HG02571 (cell line): ENCODE results near the gene APOA1.
"Not testable (repeated sequence)": the region's sequence is repeated elsewhere in the genome, so short reads cannot be mapped to it uniquely, and the experiment has no call there.

Experiments used
- ATAC-seq: cut with Tn5 transposase; IDR thresholded peaks from one replicate; pipeline ENCODE4 v1.9.1; 2021; ENCODE audit warnings: mild to moderate bottlenecking, moderate library complexity; ENCODE audit not compliant: unreplicated experiment

APOA1 gene

DNA sequence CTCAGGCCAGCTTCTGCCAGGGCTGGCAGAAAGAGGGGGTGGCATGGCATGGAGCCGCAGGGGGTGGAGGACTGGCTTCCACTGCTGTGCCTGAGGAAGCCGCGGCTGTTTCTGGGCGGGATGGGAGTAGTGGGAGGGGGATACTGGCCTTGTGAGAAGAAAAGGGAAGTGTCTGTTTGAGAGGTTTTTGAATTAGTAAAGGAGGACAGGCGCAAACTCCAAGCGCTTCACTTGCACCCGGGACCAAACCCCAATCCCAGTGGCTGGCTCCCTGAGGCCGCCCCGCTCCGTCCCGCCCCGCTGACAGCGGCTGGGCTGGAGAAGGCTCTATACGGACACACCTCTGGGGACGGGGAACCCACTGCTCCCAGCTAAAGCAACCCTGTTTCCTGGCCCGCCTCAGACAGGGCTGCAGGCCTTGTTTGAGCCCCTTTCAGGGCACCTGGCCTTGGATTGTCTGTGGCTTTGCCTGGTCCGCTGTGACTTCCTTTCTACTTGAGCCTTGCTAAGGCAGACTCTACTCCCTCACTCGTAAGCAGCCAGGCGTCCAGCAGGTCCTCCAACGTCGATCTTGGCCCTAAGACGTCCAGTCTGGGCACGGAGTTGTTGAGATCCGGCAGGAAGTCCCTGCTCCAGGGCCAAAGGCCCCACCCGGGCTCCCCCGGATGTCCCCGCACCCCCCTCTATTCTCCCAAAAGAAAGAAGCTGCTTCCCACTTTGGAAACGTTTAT lies 2.2 kb downstream of the APOA1 start:
- ATAC-seq = no peak

DNA sequence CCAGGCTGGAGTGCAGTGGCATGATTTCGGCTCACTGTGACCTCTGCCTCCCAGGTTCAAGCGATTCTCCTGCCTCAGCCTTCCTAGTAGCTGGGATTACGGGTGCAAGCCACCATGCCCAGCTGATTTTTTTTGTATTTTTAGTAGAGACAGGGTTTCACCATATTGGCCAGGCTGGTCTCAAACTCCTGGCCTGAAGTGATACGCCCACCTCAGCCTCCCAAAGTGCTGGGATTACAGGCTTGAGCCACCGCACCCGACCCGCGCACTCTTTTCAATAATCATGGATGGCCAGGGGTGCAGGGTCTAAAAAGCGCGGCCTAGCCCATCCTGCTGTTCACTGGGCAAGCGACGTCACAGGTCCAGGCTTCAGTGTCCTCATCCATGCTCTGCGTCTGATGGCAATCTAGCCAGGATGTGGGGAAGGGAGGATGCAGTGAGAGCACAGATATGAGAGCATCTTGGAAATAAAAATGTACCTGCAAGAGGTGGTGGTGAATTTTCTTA lies 2.8 kb downstream of the APOA1 start:
- not testable (repeated sequence) for ATAC-seq

DNA sequence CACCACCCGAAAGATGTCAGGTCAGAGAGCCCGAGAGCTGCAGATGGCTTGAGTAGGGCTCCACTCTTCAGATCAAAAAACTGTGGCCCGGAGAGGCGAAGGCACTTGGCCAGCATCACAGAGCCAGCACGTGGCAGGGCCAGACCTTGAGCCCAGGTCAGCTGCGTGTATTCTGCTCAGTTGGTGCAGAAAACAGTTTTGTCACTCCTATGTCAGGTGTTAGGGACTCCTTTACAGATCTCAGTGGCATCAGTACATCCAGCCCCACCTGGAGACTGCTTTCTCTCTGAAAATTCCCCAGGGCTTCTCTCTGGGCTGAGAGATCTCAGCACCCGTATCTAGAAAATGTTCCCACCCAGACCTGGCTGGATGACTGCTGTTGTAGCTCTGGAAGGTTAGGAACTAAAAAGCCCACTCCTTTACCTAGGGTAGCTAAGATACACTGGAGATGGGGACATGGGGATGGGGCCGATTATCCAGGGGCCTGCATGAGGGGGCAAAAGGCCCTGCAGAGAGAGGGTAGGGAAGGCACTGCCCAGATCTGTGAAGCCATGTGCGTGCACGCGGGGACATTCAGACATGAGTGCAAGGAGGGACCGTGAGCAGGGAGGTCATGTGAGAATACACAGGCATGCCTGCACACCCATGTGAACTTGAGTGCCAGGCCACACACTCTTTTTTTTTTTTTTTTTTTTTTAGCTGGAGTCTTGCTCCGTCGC lies 3.4 kb downstream of the APOA1 start:
- ATAC-seq = no peak

DNA sequence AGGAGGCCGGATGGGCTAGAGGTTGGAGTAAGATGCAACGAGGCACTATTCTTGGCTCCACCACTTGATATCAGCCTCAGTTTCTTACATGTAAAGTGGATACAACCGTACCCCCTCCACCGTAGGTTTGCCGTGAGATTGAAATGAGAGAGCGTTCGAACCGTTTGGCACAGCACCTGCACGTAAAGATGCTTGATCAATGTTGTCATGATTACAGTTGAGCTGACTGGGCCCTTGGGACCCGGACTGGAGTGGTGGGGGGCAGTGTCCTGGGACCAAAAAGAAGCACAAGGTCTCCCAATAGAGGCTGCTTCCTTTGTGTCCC lies 4.0 kb downstream of the APOA1 start:
- ATAC-seq = no peak

DNA sequence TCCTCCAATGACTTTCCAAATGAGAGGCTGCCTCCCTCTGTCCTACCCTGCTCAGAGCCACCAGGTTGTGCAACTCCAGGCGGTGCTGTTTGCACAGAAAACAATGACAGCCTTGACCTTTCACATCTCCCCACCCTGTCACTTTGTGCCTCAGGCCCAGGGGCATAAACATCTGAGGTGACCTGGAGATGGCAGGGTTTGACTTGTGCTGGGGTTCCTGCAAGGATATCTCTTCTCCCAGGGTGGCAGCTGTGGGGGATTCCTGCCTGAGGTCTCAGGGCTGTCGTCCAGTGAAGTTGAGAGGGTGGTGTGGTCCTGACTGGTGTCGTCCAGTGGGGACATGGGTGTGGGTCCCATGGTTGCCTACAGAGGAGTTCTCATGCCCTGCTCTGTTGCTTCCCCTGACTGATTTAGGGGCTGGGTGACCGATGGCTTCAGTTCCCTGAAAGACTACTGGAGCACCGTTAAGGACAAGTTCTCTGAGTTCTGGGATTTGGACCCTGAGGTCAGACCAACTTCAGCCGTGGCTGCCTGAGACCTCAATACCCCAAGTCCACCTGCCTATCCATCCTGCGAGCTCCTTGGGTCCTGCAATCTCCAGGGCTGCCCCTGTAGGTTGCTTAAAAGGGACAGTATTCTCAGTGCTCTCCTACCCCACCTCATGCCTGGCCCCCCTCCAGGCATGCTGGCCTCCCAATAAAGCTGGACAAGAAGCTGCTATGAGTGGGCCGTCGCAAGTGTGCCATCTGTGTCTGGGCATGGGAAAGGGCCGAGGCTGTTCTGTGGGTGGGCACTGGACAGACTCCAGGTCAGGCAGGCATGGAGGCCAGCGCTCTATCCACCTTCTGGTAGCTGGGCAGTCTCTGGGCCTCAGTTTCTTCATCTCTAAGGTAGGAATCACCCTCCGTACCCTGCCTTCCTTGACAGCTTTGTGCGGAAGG lies 4.8 kb downstream of the APOA1 start:
- no peak for ATAC-seq

DNA sequence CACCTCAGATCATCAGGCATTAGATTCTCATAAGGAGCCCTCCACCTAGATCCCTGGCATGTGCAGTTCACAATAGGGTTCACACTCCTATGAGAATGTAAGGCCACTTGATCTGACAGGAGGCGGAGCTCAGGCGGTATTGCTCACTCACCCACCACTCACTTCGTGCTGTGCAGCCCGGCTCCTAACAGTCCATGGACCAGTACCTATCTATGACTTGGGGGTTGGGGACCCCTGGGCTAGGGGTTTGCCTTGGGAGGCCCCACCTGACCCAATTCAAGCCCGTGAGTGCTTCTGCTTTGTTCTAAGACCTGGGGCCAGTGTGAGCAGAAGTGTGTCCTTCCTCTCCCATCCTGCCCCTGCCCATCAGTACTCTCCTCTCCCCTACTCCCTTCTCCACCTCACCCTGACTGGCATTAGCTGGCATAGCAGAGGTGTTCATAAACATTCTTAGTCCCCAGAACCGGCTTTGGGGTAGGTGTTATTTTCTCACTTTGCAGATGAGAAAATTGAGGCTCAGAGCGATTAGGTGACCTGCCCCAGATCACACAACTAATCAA lies 5.6 kb downstream of the APOA1 start:
- ATAC-seq = no peak

DNA sequence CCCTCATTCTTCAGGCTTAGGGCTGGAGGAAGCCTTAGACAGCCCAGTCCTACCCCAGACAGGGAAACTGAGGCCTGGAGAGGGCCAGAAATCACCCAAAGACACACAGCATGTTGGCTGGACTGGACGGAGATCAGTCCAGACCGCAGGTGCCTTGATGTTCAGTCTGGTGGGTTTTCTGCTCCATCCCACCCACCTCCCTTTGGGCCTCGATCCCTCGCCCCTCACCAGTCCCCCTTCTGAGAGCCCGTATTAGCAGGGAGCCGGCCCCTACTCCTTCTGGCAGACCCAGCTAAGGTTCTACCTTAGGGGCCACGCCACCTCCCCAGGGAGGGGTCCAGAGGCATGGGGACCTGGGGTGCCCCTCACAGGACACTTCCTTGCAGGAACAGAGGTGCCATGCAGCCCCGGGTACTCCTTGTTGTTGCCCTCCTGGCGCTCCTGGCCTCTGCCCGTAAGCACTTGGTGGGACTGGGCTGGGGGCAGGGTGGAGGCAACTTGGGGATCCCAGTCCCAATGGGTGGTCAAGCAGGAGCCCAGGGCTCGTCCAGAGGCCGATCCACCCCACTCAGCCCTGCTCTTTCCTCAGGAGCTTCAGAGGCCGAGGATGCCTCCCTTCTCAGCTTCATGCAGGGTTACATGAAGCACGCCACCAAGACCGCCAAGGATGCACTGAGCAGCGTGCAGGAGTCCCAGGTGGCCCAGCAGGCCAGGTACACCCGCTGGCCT lies 7.1 kb downstream of the APOA1 start:
- no peak for ATAC-seq

DNA sequence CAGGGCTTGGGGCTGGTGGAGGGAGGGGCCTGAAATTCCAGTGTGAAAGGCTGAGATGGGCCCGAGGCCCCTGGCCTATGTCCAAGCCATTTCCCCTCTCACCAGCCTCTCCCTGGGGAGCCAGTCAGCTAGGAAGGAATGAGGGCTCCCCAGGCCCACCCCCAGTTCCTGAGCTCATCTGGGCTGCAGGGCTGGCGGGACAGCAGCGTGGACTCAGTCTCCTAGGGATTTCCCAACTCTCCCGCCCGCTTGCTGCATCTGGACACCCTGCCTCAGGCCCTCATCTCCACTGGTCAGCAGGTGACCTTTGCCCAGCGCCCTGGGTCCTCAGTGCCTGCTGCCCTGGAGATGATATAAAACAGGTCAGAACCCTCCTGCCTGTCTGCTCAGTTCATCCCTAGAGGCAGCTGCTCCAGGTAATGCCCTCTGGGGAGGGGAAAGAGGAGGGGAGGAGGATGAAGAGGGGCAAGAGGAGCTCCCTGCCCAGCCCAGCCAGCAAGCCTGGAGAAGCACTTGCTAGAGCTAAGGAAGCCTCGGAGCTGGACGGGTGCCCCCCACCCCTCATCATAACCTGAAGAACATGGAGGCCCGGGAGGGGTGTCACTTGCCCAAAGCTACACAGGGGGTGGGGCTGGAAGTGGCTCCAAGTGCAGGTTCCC lies 7.8 kb downstream of the APOA1 start, which contains the start of gene APOC3:
Gene APOC3 (plus strand): TSS at position 383 of the 659 bp plus-strand sequence. CDS start 676 bp downstream, outside the sequence.
- no peak for ATAC-seq

DNA sequence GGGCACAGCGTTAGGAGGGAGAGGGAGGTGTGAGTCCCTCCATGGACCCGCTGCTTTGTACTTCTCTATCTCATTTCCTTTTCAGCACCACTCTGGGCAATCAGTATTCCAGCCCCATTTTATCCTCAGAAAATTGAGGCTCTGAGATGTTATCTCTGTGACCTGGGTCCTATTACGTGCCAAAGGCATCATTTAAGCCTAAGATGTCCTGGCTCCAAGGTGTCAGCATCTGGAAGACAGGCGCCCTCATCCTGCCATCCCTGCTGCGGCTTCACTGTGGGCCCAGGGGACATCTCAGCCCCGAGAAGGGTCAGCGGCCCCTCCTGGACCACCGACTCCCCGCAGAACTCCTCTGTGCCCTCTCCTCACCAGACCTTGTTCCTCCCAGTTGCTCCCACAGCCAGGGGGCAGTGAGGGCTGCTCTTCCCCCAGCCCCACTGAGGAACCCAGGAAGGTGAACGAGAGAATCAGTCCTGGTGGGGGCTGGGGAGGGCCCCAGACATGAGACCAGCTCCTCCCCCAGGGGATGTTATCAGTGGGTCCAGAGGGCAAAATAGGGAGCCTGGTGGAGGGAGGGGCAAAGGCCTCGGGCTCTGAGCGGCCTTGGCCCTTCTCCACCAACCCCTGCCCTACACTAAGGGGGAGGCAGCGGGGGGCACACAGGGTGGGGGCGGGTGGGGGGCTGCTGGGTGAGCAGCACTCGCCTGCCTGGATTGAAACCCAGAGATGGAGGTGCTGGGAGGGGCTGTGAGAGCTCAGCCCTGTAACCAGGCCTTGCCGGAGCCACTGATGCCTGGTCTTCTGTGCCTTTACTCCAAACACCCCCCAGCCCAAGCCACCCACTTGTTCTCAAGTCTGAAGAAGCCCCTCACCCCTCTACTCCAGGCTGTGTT lies 8.5 kb downstream of the APOA1 start:
- ATAC-seq = no peak

DNA sequence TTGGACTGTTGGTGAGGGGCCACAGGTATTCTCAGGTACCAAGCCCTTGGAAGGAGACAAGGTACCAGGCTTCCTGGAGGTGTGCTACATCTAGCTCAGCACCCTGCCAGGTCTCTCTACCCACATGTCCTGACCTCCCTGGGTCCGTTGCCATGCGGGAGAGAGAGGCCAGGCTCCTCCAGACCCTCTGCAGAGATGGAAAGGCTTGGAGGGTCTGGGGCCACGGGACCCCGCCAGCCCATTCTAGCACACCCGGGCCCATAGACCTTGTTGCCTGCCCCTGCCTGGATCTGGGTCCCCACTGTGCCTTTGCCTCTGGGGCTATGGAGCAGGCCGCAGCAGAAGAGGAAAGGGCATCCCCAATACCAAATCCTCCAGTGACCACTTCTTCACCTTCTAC lies 10.0 kb downstream of the APOA1 start:
- no peak for ATAC-seq

DNA sequence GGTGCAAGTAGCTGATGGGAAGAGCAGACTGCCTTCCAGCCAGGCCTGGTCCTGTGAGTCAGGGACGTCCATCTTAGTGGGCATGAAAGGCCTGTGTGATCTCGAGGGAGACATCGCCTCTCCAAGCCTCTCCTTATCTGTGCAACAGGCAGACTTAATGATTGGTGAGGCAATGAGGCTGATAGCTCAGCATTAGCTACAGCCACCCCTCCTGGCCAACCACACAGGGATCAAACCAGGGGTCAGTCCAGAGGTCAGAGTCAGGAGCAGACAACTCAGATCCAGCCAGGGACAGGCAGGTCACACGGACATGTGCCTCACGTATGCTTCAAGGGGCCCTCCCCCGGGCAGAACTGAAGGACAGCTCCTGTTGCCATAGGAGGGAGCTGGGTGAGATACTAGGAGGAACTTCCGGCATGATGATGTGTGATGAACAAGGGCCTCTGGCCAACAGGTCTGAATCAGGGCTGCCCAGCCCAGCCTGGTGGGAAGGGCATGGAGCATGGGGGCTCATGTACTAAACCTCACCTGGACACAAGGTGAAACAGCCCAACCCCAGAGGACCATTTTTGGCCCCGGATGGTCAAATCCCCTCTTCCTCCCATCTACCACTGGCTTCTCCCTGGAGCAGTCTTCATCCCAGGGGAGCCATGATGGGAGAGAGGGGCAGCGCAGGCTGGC lies 10.5 kb downstream of the APOA1 start:
- no peak for ATAC-seq

DNA sequence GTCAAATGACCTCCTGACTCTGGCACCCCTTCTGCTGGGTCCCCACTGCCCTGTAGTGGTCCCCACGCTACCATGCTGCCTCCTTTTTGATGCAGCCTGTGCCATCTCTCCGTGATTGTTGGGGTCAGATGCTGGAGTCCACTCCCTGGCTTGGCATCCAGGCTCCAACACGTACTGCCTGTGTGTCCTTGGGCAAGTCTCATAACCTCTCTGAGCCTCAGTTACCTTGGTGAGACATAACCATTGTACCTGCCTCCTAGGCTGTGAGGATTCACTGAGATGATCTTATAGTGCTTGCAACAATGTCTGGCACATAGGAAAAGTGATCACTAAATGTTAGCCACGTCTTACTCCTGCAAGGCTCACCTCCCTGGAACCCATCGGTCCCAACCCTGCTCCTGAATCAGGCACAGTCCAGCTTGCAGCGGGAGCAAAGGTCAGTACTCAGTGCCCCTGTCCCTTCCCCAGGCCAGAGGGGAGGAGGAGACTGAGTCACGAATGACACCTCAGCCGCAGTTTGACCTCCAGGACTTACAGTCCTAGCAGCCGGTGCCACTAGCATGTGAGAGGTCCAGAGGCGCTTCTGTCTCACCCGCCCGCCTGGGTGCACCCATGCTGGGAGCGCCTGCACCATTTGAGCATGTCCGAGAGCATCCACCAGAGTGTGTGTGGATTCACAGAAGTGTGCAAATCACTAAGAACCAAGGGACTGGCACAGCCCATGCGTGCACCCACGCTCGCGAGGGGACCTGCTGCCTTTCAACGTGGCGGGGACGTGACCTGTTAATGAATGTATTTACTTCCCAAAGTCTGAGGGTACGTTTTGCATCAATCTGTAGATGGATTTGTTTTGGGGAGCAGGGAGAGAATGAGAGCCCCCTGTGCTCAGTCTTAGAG lies 11.3 kb downstream of the APOA1 start:
- no peak for ATAC-seq

DNA sequence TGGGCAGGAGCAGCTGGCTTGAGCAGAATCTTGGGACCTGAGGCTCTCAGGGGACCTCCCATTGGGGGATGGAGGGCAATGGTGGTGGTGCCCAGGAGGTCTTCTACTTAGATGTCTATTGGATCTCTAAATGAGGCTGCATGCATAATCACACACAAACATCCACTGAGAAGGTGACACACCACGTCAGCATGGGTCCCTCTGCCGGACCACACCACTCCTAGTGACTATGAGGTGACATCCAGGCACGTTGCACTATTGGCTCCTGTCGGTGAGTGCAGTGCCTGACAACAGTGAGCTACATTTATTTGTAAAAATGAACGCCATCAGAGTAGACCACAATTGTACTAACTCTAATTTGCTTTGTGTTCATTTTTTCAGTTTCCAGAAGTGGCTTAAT lies 12.0 kb downstream of the APOA1 start:
- ATAC-seq = no peak

DNA sequence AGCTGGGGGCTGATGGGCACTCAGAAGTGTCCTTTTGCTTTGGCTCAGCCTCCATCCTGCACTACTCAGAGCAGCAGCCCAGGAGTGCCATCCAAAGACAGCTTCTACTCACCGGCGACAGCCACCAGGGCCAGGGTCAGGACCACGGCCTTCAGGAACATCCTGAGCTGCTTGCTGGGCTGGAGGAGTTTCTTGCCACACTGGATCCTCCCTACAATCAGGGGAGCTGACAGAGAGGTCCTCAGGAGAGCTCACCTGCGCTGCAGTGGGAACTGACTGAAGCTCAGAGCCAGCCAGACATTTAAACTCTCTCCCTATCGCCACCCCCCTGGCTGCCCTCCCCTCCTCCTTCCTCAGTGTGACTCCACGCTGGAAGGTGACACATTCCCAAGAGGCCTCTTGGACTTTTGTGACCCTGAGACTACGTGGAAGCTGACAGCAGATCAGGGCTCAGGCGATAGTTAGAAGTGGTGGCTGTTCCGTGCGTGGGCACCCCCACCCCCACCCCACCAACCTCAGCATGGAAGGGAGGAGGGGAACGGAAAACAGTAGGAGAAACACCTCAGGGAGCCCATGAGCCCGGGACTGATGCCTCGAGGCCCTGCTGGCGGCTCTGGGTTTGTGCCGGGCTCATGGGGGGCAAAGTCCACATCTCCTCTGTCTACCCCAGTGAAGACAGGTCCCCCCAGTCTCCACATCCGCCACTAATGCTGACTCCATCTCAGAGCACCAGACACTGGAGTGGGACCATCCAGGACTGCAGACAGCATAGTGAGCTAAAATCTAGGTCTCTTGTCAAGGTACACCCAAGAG lies 14.2 kb downstream of the APOA1 start, which contains the start of gene APOA4:
Gene APOA4 (minus strand): TSS at position 274 of the 813 bp plus-strand sequence. CDS start 113 bp downstream, at position 161.
- no peak for ATAC-seq

DNA sequence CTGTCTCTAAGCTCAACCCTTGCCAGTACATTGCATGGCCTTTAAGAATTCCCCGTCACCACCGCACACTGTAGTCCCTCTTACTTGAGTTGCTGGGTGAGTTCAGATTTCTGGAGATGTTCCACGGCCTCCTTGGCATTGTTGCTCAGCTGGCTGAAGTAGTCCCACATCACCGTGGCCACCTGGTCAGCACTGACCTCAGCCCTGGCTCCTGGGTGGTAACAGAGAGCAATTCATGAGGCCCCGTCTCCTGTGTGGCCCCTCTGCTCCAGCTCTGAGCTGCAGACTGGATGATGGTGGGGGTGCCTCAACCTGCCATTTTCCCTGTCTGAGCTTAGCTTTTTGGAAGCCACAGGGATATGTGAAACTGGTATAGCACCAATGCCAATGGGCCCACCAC lies 14.8 kb downstream of the APOA1 start:
- ATAC-seq = no peak
